SW480 (cell line): ENCODE results near the gene PDE8B.

ENCODE experiments used
- DNase-seq: peaks from one replicate; pipeline ENCODE4 v3.0.0-alpha.2; 2016; ENCODE audit warnings: low spot score

The PDE8B gene

GRCh38 chr5:77210091-77210963 is at the start of gene PDE8B:
Gene PDE8B, plus strand, starts transcription at chr5:77210680. Its CDS starts 246 bp downstream, at chr5:77210926.
- DNase-seq: no peak

GRCh38 chr5:77163453-77163852 is 47.0 kb upstream of the PDE8B start:
- no peak for DNase-seq

GRCh38 chr5:77167063-77167462 is 43.4 kb upstream of the PDE8B start:
- DNase-seq: no peak

GRCh38 chr5:77167695-77168121 is 42.8 kb upstream of the PDE8B start:
- DNase-seq: no peak

- DNase-seq: no peak
Measured at GRCh38 chr5:77168161-77168878, 42.2 kb upstream of the PDE8B start.

GRCh38 chr5:77168879-77169244 is 41.6 kb upstream of the PDE8B start:
- no peak for DNase-seq

- DNase-seq: no peak
Measured at GRCh38 chr5:77170196-77170890, 40.1 kb upstream of the PDE8B start.

GRCh38 chr5:77171141-77171910 is 39.2 kb upstream of the PDE8B start:
- DNase-seq: no peak

GRCh38 chr5:77172713-77173328 is 37.7 kb upstream of the PDE8B start:
- no peak for DNase-seq

- no peak for DNase-seq
Measured at GRCh38 chr5:77174526-77174925, 36.0 kb upstream of the PDE8B start.

GRCh38 chr5:77175231-77175630 is 35.2 kb upstream of the PDE8B start:
- no peak for DNase-seq

- no peak for DNase-seq
Measured at GRCh38 chr5:77176429-77176828, 34.1 kb upstream of the PDE8B start.

- DNase-seq: peak; percentile 94
Measured at GRCh38 chr5:77177576-77177975, 32.9 kb upstream of the PDE8B start.

GRCh38 chr5:77180167-77181081 is 30.1 kb upstream of the PDE8B start:
- no peak for DNase-seq

- DNase-seq: no peak
Measured at GRCh38 chr5:77181173-77181572, 29.3 kb upstream of the PDE8B start.

- no peak for DNase-seq
Measured at GRCh38 chr5:77181596-77182304, 28.7 kb upstream of the PDE8B start.

- DNase-seq: no peak
Measured at GRCh38 chr5:77182367-77182766, 28.1 kb upstream of the PDE8B start.

- no peak for DNase-seq
Measured at GRCh38 chr5:77186652-77187370, 23.7 kb upstream of the PDE8B start.

GRCh38 chr5:77189421-77189820 is 21.1 kb upstream of the PDE8B start:
- no peak for DNase-seq
